ENCODE results near the gene LYST.
"Not testable (repeated sequence)": the region's sequence is repeated elsewhere in the genome, so short reads cannot be mapped to it uniquely, and the experiment has no call there.

The LYST gene

DNA sequence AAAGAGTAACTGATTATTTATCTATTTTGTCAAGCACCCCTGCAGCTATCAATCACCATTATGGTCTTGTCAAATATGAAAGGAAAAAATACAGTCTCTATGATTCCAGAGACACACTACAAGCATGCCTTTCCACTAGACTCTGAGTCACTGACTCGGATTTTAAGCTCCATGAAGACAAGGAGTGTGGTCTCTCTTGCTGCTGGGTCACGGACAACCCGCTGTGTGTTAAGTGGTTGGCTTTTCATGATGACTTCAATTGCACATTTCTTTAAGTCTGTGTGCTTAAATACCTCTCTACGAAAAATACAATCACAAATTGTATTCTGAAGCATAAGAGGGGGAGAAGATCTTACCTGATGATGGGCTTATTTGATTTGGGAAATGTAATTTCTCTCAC, 203.1 kb downstream of the LYST start:
- in situ Hi-C loops (cut with HindIII; ENCODE audit: low sequenced_read_pairs): no loop called here

DNA sequence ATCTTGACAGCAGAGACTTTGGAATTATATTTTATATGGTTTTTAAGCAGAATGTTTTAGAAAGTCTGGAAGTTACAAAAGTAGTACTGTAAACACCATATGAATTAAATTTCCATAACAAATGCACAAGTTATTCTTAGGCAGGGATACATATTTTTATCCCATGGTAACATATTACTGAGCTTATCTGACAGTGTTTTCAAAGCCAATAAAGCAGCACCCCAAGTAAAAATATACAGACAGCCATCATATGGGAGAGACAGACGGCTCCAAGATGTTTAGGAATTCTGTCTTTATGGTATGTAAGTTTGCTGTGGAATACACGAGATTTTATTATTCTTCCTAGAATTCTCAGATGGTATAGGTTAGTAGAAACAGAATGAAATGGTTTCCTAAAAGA, 205.1 kb downstream of the LYST start:
- in situ Hi-C loops (cut with HindIII; ENCODE audit: low sequenced_read_pairs): no loop called here

DNA sequence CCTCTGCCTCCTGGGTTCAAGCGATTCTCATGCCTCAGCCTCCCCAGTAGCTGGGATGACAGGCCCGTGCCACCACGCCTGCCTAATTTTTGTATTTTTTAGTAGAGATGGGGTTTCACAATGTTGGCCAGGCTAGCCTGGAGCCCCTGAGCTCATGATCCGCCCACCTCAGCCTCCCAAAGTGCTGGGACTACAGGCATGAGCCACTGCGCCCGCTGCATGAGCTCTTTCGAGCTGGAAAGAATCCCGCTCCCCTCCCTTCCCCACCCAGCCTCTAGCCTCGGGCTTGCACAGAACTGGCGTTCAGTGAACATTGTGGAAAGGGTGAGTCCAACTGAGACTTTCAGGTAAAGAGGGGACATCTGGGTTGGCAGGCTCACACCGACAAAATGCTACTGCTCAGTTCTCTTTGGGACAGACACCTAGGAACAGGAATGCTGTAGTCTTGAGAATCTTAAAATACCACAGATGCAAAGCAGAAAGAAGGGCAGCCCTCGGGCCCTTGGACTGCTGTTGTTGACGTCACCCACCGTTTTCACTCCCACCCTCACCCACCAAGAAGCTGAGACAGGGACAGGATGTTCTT, 207.4 kb downstream of the LYST start:
- in situ Hi-C loops (cut with HindIII; ENCODE audit: low sequenced_read_pairs): no loop called here

DNA sequence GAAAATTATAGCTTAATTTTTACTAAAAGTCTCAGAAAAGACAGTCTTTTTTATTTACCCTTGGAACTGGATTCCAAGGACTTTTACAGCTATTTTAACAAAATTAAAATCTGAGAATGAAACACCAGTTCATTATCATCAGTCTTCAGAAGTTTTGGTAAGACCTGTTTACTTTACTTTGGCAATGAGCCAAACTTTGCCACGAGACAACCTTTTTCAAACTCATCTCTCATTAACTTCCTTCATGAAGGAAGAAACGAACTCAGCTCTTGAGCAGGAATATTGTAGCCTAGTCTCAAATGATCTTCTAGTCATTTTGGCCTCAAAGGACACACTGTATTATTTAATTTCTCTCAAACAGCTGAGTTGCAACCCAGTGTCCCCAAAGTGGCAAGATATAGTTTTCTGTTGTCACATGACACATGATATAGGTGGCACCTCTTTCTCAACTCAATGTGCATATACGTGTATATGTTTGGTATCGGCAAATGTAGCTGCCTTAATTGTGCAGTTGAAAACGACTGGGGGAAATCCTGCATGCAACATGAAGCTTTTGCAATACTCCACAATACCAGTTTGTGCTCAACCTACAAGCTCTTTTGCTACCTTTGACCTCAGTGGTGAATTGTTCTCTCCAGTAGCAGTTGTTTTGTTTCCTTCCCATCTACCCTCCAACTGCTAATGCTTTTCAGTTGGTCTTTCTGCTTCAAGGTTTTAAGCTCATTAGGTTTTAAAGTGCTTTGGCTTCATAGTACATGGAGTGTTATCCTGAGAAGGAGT, 208.8 kb downstream of the LYST start:
- in situ Hi-C loops (cut with HindIII; ENCODE audit: low sequenced_read_pairs): no loop called here

DNA sequence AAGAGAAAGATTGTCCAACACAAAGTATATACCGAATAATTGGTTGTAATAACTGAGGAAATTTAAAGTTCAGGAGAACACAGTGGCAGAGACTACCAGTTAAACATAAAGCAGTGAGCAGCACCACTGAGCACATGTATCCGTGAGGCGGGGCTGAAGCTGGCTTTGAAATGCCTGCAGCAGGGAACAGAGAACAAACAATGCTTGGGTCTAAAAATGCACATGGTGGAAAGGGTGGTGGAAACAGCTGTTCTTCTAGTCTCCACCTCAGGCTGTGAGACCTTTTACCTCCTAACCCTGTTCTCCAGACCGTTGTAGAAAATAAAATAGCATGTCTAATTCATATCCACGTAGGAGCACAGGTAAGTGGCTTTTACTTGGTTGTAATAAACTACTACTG, 209.4 kb downstream of the LYST start:
- in situ Hi-C loops (cut with HindIII; ENCODE audit: low sequenced_read_pairs): no loop called here

DNA sequence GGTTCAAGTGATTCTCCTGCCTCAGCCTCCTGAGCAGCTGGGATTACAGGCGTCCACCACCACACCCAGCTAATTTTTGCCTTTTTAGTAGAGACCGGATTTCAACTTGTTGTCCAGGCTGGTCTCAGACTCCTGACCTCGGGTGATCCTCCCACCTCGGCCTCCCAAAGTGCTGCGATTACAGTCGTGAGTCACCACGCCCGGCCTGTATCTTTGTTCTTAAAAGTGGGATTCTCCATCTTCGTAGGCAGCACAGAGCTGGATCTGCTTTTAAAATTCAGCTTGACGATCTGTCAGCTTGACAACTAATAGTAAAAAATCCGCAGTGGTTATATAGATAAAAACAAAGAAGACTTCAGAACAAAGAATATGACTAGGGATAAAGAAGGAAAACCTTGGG, 214.3 kb downstream of the LYST start:
- in situ Hi-C loops (cut with HindIII; ENCODE audit: low sequenced_read_pairs): no loop called here

DNA sequence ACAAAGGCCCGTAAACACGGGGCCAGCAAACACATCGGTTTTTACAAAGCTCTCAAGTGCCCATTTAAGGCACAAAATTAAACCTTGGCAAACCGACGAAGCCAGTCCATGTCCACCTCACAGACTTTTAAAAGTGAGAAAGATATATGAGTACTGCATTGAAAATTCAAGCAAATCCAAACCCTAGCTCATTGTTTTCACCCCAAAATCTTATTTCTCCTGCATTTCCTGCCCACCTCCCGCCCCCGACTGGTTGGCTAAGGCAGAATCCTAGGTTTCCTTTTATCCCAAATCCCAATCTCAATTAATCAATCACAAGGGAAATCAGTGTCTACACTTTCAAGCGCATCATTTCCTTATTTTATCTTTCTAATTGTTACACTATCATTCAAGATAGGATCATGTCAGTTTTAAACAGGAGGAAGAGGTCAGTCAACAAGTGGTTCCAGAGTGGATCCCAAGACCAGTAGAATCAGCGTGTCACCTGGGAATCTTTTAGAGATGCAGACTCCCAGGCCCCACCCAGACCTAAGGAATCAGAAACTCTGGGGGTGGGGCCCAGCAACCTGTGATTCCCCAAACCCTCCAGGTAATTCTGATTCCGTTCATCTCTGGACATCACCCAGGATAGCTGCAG, 215.4 kb downstream of the LYST start:
- in situ Hi-C loops (cut with HindIII; ENCODE audit: low sequenced_read_pairs): no loop called here

DNA sequence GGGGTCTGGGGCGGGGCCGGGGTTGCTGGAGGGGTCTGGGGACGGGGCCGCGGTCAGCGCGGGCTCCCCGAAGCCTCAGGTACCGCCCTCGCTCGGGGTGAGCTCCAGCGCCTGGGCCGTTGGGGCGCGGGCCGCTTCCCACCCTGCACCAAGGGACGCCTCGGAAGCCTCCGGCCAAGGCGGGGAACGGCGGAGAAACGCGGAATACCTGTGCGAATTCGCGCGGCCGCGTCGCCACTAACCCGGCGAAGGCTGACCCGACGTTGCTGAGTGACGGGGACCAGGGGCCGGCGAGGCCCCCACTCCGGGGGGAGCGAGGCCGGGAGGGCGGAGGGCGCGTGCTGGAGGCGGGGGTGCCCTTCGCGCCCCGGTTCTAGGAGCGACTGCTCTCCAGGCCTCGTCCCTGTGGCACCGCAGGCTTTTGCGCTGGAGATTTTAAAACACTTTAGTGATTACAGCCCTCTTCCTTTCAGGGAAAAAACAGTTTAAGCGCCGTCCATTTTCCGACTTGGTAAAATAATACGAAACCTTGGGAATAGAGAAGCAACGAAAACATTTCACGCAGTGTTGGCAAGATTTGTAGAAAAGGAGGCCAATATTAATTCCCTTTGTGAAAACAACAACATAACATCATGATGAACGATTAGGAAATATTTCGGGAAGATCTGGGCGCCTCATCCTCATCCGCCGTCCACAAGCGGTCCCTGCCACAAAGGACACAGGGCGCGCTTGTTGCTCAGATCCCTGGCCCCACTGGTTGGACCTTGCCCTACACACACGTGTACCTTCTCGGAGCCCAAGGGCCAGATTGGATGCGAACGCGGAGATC, 216.2 kb downstream of the LYST start:
- in situ Hi-C loops (cut with HindIII; ENCODE audit: low sequenced_read_pairs): no loop called here

DNA sequence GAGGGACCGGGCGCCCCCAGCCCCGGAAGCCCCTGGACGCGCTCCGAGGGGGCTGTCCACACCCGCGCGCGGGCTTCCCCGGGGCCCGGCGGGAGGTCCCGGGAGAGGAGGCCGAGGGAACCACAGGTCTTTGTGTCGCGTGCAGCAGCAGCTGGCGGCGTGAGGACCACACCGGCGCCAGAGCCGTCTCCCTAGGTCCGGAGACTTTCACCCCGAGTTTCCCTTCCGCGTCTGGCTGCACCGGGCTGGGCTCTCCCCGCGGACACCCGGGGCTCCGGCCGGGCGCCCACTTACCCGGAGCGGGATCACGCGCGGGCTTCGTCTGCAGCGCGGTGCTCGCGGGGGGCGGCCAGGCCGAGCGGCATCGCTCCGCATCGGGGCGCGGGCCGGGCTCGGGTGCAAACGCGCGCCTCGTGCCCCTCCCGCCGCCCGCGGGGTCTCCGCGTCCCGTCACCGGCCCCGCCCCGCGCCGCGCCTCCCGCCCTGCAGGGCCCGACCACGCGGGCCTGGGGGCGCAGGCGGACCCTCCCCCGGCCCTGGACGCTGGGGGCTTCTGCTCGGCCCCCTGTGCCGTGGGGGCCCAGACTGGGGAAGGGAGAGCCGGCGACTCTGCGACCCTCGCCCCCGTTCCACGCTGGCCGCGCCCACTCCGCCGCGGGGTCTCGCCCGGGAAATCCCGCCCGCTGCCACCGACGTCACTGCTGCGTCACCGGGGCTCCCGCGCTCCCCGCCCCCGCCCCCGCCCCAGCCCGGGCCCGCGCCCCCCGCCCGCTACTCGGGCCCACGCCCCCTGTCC, 217.1 kb downstream of the LYST start, which contains the start of gene GNG4:
Gene GNG4, minus strand, starts transcription at position 417 of the 796 bp plus-strand sequence. CDS start 65,946 bp downstream, outside the sequence.
- in situ Hi-C loops (cut with HindIII; ENCODE audit: low sequenced_read_pairs): no loop called here

DNA sequence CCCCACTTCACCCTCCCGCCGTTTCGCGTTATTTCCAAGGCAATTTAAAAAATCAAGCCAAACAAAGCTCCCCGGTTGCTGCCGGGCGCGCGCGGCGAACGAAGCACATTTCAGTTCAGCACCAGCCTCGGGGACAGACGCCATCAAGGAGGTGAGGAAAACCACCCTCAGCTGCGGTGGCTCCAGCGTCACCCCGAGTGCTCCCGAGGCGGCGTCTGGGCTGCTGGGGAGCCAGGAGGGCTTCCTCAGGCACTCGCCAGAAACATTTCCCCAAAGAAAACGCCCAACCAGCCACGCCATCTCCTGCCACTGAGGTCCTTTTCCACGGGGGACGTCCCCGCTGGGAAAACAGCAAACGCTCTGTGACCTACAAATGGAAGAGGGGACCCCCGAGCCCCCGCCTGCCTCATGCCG, 217.7 kb downstream of the LYST start:
- in situ Hi-C loops (cut with HindIII; ENCODE audit: low sequenced_read_pairs): no loop called here

DNA sequence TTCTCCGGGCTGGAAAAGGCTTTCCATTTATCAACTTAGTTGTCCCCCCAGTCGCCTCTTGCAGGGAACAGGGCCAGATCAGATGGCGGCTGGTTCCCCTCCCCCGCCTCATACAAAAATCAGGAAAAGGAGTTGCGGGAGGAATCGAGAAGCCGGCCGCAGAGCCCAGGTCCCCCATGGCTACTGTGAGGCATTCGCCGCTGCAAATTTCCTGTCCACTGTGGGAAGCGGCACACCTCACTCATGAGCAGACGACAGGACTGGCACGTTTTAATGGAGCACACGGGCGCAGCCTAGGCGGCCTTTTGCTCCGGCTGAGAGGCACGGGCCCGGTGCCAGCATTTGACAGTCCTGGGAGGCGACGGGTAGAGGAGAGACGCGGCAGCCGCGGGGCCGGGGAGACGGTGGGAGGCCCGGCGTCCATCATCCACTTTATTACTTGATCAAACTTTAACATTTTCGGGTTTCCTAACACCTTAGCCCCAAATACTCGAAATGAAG, 218.2 kb downstream of the LYST start:
- in situ Hi-C loops (cut with HindIII; ENCODE audit: low sequenced_read_pairs): no loop called here

DNA sequence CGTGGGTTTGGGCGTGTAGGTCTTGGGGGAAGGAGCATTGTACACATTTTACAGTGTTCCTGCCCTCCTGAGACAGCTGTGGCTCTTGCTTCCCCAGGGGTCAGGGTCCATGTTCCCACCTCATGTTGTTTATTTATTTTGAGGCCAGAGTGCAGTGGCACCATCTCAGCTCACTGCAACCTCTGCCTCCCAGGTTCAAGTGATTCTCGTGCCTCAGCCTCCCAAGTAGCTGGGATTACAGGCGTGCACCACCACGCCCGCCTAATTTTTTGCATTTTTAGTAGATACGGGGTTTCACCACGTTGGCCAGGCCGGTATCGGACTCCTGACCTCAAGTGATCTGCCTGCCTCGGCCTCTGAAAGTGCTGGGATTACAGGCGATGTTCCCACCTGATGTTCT, 219.2 kb downstream of the LYST start:
- in situ Hi-C loops (cut with HindIII; ENCODE audit: low sequenced_read_pairs): not testable (repeated sequence)

DNA sequence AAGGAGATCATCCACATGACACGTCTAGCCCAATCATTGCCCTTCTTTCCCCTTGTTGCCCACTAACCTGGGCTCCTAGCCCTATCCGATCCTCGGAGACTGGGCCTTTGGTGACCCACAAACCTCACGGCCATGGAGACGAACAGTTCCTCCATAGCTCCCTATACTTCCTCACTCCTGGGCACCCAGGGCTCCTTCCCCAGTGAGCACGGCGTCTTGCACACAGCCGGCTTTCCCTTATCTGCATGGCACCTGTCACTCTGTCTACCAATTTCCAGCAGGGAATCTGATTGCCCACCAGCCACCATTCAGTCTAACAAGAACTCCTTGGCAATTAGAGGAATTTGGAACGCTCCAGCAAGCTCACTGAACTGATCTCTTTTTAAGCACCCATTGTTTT, 220.2 kb downstream of the LYST start:
- in situ Hi-C loops (cut with HindIII; ENCODE audit: low sequenced_read_pairs): no loop called here

DNA sequence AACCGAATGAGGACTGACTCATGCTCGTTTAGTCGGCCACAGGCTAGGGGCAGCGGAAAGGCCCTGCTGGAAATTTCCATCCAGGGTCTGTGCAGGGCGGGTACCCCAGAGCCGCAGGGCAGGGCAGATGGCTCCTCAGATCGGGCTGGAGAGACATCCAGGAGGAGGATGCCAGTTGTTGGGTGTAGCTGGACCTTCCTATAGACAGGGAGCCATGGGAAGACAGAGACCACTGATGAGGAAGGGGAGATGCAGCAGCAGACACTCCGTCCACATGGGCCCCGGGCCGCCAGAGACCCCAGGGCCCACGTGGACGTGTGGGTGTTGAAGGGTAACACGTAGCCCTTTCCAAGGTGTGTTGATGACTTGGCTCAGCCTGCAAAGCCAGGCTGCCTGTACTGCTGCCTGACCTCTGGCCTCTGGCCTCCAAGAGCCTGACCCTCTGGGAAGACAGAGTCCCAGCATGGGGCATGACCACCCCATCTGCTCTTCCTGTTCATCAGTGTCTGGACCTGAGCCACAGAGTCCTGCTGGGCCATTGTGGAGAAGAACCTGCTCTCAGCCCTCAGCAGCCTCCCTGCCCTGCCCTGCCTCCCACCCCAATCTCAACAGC, 221.9 kb downstream of the LYST start:
- in situ Hi-C loops (cut with HindIII; ENCODE audit: low sequenced_read_pairs): no loop called here

DNA sequence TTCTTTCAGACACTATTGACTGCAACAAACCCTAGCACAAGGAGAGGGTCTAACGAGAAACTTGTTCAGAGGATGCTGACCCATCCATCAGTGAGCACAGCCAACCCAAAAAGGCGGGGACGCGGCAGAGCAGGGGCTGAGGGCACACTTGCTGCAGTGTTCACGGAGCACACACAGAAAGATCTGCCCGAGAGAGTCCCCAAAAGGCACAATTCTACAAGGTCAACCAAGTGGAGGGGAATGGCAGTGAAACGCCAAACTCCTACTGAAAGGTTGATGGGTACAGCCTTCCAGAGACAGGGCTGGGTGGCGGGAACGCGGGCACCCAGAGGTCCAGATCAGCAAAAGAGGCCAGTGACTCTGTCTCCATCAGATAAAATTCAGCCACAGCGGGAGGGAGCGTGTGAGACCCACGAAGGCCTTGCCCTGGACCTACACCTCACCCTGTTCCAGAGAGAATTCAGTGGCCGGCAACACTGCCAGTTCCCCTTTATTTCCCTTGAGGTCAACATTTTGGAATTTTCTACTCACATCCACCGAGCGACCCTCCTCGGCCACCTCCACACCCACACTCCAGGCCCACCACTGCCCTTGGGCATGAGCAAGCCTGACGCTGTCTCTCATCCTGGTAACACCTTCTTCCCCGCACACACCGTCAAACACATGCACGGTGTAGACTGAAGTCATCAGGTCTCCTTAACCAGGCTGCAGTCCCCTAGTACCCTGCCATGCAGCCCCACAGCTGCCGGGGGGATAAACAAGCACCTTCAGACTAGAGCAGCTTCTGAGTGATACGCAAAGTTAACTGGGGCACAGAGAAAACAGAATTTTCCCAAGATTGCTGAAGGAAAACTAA, 222.6 kb downstream of the LYST start:
- in situ Hi-C loops (cut with HindIII; ENCODE audit: low sequenced_read_pairs): no loop called here

DNA sequence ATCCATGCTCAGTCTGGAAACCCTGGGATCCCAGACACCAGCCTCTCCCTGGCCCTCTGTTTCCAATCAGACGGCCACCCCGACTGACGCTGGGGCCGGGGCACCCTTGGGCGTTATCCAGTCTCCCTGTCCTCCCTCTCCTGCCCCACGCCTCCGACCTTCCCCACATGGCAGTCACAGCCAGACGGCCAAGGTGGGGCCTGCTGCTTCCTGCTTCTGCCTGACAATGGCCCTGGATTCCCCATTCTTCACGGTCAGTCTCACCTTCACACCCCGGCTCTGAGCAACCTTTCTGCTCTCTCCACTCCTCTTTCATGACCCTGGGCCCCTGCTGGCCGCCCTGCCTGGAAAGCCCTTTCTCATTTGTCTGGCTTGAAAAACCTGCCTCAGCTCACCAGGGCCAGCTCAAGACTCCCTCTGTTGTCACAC, 223.7 kb downstream of the LYST start:
- in situ Hi-C loops (cut with HindIII; ENCODE audit: low sequenced_read_pairs): no loop called here

DNA sequence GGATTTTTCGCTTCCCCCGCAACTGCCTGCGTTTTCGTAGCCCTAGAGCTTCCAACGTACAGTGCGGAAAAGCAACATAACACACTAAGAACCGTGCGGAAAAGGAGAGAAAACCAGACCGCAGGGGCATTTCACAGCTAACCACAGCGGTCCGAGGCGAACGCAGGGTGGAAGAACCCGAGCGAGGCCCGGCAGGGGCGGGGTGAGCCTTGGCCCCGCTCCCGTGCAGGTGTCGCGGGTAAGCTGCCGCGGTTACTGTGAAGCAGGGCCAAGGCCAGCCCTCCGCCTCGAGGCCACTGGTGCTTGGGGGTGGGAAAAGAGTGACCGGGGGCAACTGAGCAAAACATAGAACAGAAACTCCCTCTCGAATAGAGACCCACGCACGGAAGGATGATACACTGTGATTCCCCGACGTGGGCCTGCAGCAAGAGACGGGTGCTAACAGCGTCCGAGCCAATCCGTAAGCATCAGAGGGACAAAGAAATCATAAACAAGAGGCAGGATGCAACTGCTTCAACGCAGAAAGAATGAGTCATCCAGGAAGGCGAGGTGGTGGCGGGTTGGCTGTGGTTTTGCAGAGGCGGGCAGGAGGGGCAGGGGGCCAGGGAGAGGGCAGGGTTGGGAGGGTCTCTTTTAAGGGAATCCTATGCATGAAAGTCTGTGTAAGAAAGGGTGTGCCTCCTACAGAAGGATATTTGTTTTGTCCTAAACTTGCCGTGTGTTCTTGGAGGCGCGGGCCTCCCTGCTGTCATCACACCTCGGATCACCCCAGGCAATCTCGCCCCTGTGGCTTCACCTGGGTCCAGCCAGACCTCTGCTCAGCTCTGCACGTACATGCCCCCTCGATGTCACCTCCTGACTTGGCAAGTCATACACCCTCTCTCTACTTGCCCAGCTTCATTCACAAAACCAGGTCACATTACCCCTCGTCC, 224.4 kb downstream of the LYST start:
- in situ Hi-C loops (cut with HindIII; ENCODE audit: low sequenced_read_pairs): no loop called here

DNA sequence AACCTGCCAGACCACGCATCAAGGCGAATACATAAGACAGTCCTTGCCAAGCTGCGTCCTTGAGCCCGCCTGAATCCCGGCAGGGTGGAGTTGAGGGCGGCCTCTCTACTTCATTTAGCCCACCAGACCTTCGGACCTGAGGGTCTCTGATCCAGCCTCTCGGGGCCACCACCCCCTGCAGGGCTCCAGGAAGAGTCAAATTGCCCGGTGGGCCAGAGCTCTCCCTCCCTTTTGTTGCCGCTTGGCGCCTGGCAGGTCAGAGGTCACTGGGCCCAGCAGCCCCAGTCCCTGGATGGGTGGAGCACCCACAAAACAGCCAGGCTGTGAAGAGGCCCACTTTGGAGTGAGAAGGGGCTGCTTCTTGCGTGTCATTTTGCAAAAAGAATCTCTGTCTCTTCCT, 226.1 kb downstream of the LYST start:
- in situ Hi-C loops (cut with HindIII; ENCODE audit: low sequenced_read_pairs): no loop called here
